Stimulated activated CD4-positive, alpha-beta T cell treated with anti-CD3 and anti-CD28 coated beads, Interleukin-1b, Interleukin-23, amount 100 ng/mL, for 48 hours (primary cell): ENCODE data around the gene PRPF6.

Experiments used
- DNase-seq: peaks from one replicate; pipeline ENCODE4 v3.0.0-alpha.2; 2020

The PRPF6 gene

DNA sequence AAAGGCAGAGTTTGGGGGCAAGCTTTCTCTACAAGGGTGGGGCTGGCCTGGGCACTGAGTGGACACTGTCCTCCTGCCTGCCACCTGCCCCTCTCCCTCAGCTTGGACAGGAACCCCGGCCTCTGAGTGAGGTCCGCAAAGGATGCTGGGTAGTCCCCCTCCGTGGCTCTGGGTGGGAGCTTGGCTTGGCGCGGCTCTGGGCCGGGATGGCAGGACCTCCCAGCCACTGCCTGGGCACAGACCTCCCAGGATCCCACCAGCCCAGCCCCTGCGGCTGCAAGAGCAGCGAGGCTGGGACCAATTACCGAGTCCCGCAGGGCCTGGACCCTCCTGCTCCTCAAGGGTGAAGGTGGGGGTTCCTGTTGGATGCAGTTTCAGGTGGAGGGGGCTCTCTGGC is 71.4 kb downstream of the PRPF6 start:
- no peak for DNase-seq

DNA sequence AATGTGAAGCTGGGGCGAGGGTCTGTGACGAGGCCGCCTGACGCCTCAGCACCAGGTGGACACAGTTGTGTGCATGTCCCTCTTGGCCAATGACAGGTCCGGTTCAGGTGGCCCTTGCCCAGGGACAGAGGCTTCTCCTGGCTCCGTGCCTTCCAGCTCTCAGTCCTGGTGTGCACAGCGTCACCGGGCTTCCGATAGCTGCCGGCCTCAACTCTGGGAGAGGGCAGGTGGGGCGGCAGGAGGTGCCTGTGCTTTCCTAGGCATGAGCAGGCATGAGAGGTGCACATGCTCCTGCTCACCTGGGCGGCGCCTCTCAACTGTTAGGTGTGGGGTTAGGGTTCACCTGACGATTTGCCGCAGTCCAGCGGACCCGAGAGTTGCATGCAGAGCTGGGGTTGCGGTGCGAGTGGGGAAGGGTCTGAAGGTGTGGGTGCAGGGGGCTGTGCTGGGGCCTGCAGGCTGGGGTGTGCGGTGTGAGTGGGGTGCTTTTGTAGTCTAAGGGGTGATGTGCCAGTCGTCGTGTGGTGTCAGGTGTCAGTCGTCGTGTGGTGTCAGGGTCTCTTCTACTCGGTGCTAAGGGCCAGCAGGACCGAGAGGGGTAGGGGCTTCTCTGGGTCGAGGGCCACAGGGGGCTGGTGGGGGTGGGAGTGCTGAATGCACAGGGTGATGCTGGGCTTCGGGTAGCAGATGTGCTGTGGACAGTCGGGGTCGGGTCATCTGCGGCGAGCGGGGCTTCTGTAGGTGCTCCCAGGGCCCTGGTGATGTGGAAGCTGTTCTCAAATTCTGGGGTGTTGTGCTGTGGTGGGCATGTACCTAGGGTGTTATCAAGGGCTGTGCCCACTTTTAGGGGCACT is 72.3 kb downstream of the PRPF6 start:
- DNase-seq = no peak

- DNase-seq = no peak
Measured at GRCh38 chr20:64053841-64054661, 73.1 kb downstream of the PRPF6 start.

GRCh38 chr20:64055396-64055892 is 74.5 kb downstream of the PRPF6 start:
- no peak for DNase-seq

DNA sequence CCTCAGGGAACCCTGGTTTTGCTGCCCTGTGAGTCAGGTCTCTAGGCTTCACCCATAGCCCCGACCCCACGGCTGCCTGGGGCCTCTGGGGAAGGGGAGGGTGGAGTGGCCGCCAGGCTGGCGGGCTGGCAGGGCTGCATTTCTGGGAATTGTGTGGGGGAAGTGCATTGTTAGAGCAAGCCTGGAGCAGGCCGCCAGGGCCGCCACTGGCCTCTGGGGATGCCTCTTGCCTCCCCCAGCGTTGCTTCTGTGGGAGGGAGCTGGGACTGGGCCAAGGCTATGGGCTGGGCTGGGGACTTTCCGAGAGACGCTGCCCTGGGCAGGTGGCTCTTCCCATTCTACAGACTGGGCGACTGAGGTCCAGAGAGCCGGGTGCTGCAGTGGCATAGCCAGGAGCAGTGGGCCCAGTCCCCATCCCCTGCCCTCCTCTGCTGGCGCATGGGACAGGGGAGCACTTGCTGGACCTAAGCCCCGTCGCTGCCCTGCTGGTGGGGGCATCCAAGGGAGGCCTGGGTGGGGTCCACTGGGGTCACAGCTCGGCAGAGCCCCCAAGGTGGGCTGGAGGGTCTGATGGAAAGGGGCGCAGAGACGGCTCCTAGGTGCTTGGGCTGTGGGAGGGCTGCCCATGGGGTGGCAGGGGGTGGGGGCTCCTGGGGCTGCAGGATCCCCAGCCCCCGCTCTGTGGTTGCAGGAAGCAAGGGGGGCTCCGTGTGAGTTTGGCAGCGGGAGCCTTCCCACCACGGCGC is 75.1 kb downstream of the PRPF6 start:
- no peak for DNase-seq

- no peak for DNase-seq
Measured at GRCh38 chr20:64056639-64056888, 75.6 kb downstream of the PRPF6 start.

- no peak for DNase-seq
Measured at GRCh38 chr20:64056889-64057627, 76.1 kb downstream of the PRPF6 start.

GRCh38 chr20:64057628-64058498 is 76.9 kb downstream of the PRPF6 start:
- DNase-seq = peak; percentile 81

- no peak for DNase-seq
Measured at GRCh38 chr20:64058536-64058935, 77.6 kb downstream of the PRPF6 start.

DNA sequence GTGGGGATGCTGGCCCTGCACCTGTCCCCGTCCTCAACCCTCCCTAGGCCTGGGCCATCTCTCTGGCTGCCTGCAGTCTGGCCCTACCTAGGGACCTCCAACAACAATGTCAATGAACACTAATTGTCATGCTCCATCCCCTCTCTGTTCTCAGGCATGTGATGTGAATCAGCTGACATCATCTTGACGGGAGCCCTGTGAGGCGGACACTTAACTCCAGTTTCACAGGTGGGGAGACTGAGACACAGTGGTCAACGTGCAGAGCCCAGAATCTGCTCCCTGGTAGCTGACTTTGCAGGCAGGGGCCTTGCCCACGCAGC is 81.3 kb downstream of the PRPF6 start:
- no peak for DNase-seq

- DNase-seq = peak; percentile 95
Measured at GRCh38 chr20:64062596-64063388, 81.9 kb downstream of the PRPF6 start, which contains the start of gene TCEA2. Gene TCEA2 (plus strand): TSS chr20:64063198. CDS start chr20:64063313, 115 bp downstream.

DNA sequence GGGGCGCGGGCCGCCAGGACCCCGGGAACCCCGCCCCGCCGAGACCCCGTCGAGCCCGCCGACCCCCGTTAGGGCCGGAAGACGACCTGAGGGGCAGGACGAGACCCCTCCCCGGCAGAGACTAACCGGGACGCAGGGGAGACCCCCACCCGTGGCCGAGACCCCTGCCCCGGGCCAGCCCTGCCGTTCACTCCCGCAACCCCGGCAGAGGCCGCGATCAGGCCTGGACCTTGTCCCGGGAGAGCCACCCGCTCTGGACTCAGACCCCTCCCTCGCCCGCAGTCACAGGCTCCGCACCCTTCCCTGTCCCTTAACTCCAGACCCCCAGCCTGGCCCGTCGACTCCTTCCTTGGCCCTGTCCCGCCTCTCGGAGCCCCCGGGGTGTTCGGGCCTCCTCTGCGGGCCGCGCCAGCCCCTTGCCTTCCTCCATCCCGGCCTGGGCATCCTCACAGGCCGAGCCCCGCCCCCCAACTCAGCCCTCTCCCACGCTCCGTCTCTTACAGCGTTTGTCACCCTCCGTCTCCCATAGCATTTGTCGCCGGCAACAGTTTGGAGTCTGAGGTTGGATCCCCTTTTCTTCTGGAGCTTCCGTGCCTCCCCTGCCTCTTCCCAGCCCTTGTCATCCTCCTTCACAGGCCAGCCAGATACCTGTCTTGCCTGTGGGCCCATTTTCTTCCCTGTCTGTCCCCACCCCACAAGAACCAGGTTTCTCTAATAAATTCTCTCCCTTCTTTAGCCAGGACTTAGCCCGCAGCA is 82.6 kb downstream of the PRPF6 start:
- peak; percentile 46 for DNase-seq

DNA sequence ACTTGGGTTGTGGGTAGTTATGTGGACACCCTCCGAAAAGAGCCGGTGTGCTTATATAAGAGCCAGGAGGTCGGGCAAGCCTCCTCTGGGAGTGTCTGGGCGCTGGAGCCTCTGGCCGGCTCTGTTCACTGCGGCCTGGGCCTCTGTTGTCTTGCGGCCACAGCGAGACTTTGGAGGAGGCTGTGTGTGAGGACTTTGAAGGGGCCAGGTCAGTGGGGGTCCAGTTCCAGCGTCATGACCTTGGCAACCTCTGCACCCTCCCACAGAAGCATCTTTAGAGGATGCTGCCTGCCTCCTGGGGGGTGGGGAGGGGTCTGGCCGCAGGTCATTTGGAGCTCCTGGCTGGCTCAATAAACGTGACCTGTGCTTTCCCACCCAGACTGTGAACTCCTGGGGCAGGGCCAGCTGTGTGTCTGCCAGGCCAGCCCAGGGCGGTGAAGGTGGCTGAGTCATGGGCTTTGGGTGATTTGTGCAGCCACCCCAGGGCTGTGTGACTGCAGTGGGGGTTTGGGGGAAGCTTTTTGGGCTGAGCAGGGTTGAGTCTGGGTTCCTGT is 83.3 kb downstream of the PRPF6 start:
- DNase-seq = no peak

DNA sequence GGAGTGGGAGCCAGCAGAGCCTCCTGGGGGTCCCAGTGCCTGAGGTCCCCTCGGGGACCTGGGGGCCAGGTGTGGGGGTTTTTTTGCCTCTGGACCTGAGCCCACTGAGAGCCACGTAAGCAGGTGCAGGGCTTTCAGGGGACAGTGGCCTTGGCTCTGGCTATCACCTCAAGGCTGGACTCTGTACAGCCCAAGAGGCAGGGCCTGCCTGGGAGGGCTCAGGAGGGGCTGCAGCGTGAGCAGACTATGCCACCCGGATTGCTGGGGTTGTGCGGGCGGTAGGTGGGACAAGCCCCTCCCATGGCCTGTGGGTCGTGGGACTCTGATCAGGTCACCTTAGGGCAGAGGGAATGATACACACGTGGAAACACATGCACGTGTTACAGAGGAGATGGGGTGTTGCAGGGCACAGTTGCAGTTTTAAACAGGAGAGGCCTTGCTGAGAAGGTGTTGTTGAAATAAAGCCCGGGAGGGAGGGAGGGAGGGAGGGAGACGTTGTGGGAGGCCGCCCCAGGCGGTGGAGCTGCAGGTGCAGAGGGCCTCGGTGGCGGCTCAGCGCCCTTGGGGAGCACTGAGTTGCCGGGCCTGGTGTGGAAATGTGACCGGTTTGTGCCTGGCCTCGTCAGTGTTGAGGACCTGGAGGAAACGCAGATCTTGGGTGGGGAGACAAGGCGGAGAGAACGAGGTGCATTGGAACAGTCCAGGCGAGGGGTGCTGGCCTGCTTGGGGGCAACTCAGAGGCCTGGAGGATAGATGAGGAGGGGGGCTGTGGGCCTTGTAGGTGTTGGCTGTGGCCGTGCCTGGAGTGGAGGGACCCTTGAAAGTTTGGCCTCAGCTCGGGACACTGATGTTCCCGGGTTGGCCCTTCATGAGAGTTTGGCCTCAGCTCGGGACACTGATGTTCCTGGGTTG is 84.4 kb downstream of the PRPF6 start:
- DNase-seq = no peak

- peak; percentile 72 for DNase-seq
Measured at GRCh38 chr20:64065974-64066343, 85.0 kb downstream of the PRPF6 start.

- no peak for DNase-seq
Measured at GRCh38 chr20:64067005-64067632, 86.2 kb downstream of the PRPF6 start.

DNA sequence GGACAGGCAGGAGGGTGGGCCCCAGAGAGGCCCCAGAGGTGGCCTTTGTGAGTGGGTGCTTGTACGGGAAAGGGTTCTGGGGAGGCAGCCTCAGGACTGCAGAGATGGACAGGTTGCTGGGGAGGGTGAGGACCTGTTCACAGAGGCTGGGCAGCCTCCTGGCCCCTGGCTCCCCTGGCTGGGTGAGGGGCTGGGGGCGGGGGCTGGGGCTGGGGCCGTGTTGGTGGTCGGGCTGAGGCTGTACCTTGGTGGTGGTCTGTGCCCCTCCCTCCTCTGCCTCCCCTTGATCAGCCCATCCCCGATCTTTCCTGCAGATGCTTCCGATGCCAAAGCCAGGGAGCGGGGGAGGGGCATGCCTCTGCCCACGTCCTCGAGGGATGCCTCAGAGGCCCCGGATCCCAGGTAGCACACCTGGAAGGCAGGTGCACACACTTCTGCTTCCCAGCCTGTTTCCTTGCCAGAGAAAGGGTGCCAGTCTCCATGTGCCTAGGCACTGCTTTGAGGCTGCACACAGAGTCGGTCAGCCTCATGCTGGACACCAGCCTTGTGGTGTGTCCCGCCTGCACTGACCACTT is 86.9 kb downstream of the PRPF6 start:
- DNase-seq = no peak
